CD4-positive, CD25-positive, alpha-beta regulatory T cell (primary cell): ENCODE data around the gene EMP2. TPM values are rescaled to one million over a fixed set of nuclear protein-coding genes. Genes with fewer than 3 reads are reported as not detected.

Source experiments
- ATAC-seq, 2 donors: fragments of 150-1000 bp; cut with Tn5 transposase; one replicate each; pipeline ENCODE4 v1.10.0; 2021; ENCODE audit warnings: low read depth in 2 of 2, moderate number of reproducible peaks in 2 of 2, moderate library complexity in 1 of 2
- DNase-seq, 3 donors: peaks; one replicate each; pipeline versions ENCODE4 v3.0.0 to v3.0.0-alpha.2; 2012 to 2022; ENCODE audit warnings: mixed read lengths in 1 of 3
- H3K27ac ChIP-seq: one replicate; pipeline ENCODE4 v1.7.0; 2013; ENCODE audit warnings: mild to moderate bottlenecking, low read length; ENCODE audit not compliant: insufficient read depth, poor library complexity, severe bottlenecking
- H3K27me3 ChIP-seq: one replicate; pipeline ENCODE4 v1.7.0; 2013; ENCODE audit warnings: low read length; ENCODE audit not compliant: control insufficient read depth, insufficient read depth
- H3K36me3 ChIP-seq: one replicate; pipeline ENCODE4 v1.7.0; 2013; ENCODE audit warnings: mild to moderate bottlenecking, low read length, moderate library complexity; ENCODE audit not compliant: control insufficient read depth, insufficient read depth
- H3K4me1 ChIP-seq: 2 replicates; pipeline ENCODE4 v1.7.0; 2013; ENCODE audit warnings: mild to moderate bottlenecking, low read length; ENCODE audit not compliant: insufficient read depth, control insufficient read depth, poor library complexity, severe bottlenecking
- H3K4me3 ChIP-seq: one replicate; pipeline ENCODE4 v1.7.0; 2013; ENCODE audit warnings: low read depth, mild to moderate bottlenecking, low read length, moderate library complexity
- H3K9me3 ChIP-seq, 2 experiments: 1 replicate in 1 of 2; 2 replicates in 1 of 2; pipeline ENCODE4 v1.7.0; 2013; ENCODE audit warnings: low read length in 2 of 2, mild to moderate bottlenecking in 1 of 2, moderate library complexity in 1 of 2; ENCODE audit not compliant: control insufficient read depth in 2 of 2
- H3K27ac Mint-ChIP-seq, 3 donors: one replicate each; pipeline ENCODE4 v1.8.0; 2020 to 2022; ENCODE audit warnings: mild to moderate bottlenecking in 3 of 3, mixed read lengths in 3 of 3, moderate library complexity in 2 of 3
- H3K27me3 Mint-ChIP-seq: one replicate; pipeline ENCODE4 v1.8.0; 2022; ENCODE audit warnings: mild to moderate bottlenecking, mixed read lengths
- H3K36me3 Mint-ChIP-seq: one replicate; pipeline ENCODE4 v1.8.0; 2020; ENCODE audit warnings: mixed read lengths
- H3K4me1 Mint-ChIP-seq, 4 donors: one replicate each; pipeline ENCODE4 v1.8.0; 2020 to 2022; ENCODE audit warnings: mixed read lengths in 4 of 4, mild to moderate bottlenecking in 1 of 4
- H3K4me3 Mint-ChIP-seq, 4 donors: one replicate each; pipeline ENCODE4 v1.8.0; 2020 to 2022; ENCODE audit warnings: mild to moderate bottlenecking in 4 of 4, mixed read lengths in 4 of 4, moderate library complexity in 3 of 4
- H3K9me3 Mint-ChIP-seq, 7 donors: one replicate each; pipeline ENCODE4 v1.8.0; 2020 to 2022; ENCODE audit warnings: mixed read lengths in 7 of 7, mild to moderate bottlenecking in 3 of 7, moderate library complexity in 2 of 7
- polyA plus RNA-seq, 4 donors: library from polyadenylated mRNA; unstranded; fragments of 300-500 nt; fragmentation: Illumina TruSeq; gene quantifications; one replicate each; pipeline ENCODE4 v1.2.3, GENCODE V29; 2021
- total RNA-seq: library from RNA; stranded (reverse); gene quantifications from one replicate; pipeline ENCODE4 v1.2.3, GENCODE V29; 2022

The EMP2 gene
- total and polyA plus RNA-seq, 5 donors from 2014 or later: not detected

GRCh38 chr16:10614685-10615084 lies 34.3 kb upstream of the EMP2 start:
- no peak for DNase-seq
- no peak overlapping the region for H3K4me3 ChIP-seq
- Mint-ChIP-seq H3K4me1 (peaks cover 0 to 2% (median 0%) of the 10 kb centered on the region in 4 donors), H3K27ac (no peak overlapping the region), H3K36me3 (no peaks in the 10 kb centered on the region), H3K27me3 (peaks cover 19% of the 10 kb centered on the region), H3K9me3 (no peaks in the 10 kb centered on the region), H3K4me3 (no peak overlapping the region)
- H3K27me3 ChIP-seq: peaks cover 3% of the 10 kb centered on the region
- H3K4me1 ChIP-seq: no peaks in the 10 kb centered on the region
- H3K36me3 ChIP-seq: no peaks in the 10 kb centered on the region
- H3K9me3 ChIP-seq: no peaks in the 10 kb centered on the region
- no peak overlapping the region for H3K27ac ChIP-seq
- ATAC-seq: no peak

DNA sequence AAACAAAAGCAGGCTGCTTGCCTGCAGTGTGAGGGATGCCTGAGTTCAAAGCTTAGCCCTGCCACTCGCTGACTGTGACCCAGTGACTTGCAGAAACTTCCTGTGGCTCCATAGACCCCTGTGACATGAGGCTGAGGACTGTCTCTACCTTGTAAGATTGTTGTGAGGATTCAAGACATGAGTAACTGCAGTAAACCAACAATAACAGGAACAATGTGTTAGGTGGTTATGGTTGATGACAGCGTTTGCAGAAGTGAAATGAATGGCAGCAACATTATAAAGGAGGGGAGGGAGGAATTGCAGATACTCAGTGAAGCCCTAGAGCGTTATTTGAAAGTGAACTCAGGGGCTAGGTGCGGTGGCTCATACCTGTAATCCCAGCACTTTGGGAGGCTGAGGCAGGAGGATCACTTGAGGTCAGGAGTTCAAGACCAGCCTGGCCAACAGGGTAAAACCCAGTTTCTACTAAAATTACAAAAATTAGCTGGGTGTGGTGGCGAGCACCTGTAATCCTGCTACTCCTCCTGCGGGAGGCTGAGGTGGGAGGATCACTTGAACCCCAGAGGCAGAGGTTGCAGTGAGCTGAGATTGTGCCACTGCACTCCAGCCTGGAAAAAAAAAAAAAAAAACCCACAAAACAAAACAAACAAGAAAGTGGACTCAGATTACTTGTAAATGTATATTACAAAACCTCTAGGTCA lies 33.5 kb upstream of the EMP2 start:
- Mint-ChIP-seq H3K27ac (no peak overlapping the region), H3K36me3 (no peaks in the 10 kb centered on the region), H3K9me3 (peaks cover 0 to 1% (median 0%) of the 10 kb centered on the region in 7 donors), H3K4me1 (peaks cover 0 to 2% (median 0%) of the 10 kb centered on the region in 4 donors), H3K27me3 (peaks cover 18% of the 10 kb centered on the region), H3K4me3 (no peak overlapping the region)
- Histone ChIP-seq H3K9me3 (no peaks in the 10 kb centered on the region), H3K4me1 (no peaks in the 10 kb centered on the region), H3K27me3 (peaks cover 3% of the 10 kb centered on the region), H3K27ac (no peak overlapping the region), H3K36me3 (no peaks in the 10 kb centered on the region), H3K4me3 (no peak overlapping the region)
- DNase-seq: no peak
- peak in 1 of 2 donors; percentile 14 for ATAC-seq

GRCh38 chr16:10612649-10613179 lies 32.3 kb upstream of the EMP2 start:
- peaks cover 11% of the 10 kb centered on the region for H3K27me3 Mint-ChIP-seq
- Histone ChIP-seq H3K27ac (no peak overlapping the region), H3K36me3 (no peaks in the 10 kb centered on the region), H3K4me1 (no peaks in the 10 kb centered on the region), H3K4me3 (no peak overlapping the region), H3K9me3 (no peaks in the 10 kb centered on the region), H3K27me3 (peaks cover 1% of the 10 kb centered on the region)
- H3K9me3 Mint-ChIP-seq: peaks cover 0 to 1% (median 0%) of the 10 kb centered on the region in 7 donors
- H3K4me3 Mint-ChIP-seq: no peak overlapping the region
- H3K27ac Mint-ChIP-seq: no peak overlapping the region
- DNase-seq: no peak
- no peaks in the 10 kb centered on the region for H3K36me3 Mint-ChIP-seq
- no peaks in the 10 kb centered on the region for H3K4me1 Mint-ChIP-seq
- ATAC-seq: no peak

- ATAC-seq: no peak
- H3K4me3 ChIP-seq: no peak overlapping the region
- H3K27me3 ChIP-seq: no peaks in the 10 kb centered on the region
- peaks cover 0 to 1% (median 0%) of the 10 kb centered on the region in 7 donors for H3K9me3 Mint-ChIP-seq
- H3K4me1 Mint-ChIP-seq: no peaks in the 10 kb centered on the region
- H3K4me1 ChIP-seq: no peaks in the 10 kb centered on the region
- no peak overlapping the region for H3K27ac ChIP-seq
- no peak overlapping the region for H3K4me3 Mint-ChIP-seq
- H3K9me3 ChIP-seq: no peaks in the 10 kb centered on the region
- no peak overlapping the region for H3K27ac Mint-ChIP-seq
- H3K36me3 ChIP-seq: no peaks in the 10 kb centered on the region
- no peaks in the 10 kb centered on the region for H3K36me3 Mint-ChIP-seq
- DNase-seq: no peak
- peaks cover 11% of the 10 kb centered on the region for H3K27me3 Mint-ChIP-seq
Measured at GRCh38 chr16:10611825-10612342, 31.5 kb upstream of the EMP2 start.

GRCh38 chr16:10610499-10611184 lies 30.2 kb upstream of the EMP2 start:
- no peak overlapping the region for H3K27ac ChIP-seq
- no peaks in the 10 kb centered on the region for H3K4me1 ChIP-seq
- Mint-ChIP-seq H3K4me3 (no peak overlapping the region), H3K27ac (no peak overlapping the region), H3K4me1 (no peaks in the 10 kb centered on the region), H3K36me3 (no peaks in the 10 kb centered on the region), H3K9me3 (peaks cover 0 to 1% (median 0%) of the 10 kb centered on the region in 7 donors), H3K27me3 (peaks cover 10% of the 10 kb centered on the region)
- H3K9me3 ChIP-seq: no peaks in the 10 kb centered on the region
- no peaks in the 10 kb centered on the region for H3K36me3 ChIP-seq
- ATAC-seq (no peak), DNase-seq (no peak)
- no peak overlapping the region for H3K4me3 ChIP-seq
- no peaks in the 10 kb centered on the region for H3K27me3 ChIP-seq

DNA sequence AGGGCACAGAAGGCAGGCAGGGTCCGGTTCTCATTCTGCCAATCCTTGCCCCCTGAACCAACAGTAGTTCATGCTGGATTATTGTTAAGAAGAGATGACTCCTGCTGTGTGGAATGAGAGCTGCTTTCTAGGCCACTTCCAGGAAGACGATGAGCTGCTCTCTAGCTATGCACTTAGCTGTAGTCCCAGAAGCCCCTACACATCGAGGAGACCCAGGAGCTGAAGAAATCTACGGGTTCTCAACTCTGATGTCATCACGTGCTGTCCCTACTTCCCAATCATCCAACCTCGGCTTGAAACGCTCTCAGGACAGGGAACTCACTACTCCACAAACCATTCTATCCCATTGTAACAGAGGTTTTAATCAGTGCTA lies 29.0 kb upstream of the EMP2 start:
- H3K9me3 Mint-ChIP-seq: peaks cover 0 to 1% (median 0%) of the 10 kb centered on the region in 7 donors
- no peak overlapping the region for H3K27ac ChIP-seq
- no peaks in the 10 kb centered on the region for H3K9me3 ChIP-seq
- peaks cover 9% of the 10 kb centered on the region for H3K27me3 Mint-ChIP-seq
- no peaks in the 10 kb centered on the region for H3K36me3 ChIP-seq
- no peaks in the 10 kb centered on the region for H3K27me3 ChIP-seq
- no peak overlapping the region for H3K4me3 ChIP-seq
- ATAC-seq: no peak
- H3K4me3 Mint-ChIP-seq: no peak overlapping the region
- H3K36me3 Mint-ChIP-seq: no peaks in the 10 kb centered on the region
- no peak overlapping the region for H3K27ac Mint-ChIP-seq
- H3K4me1 ChIP-seq: no peaks in the 10 kb centered on the region
- DNase-seq: no peak
- H3K4me1 Mint-ChIP-seq: no peaks in the 10 kb centered on the region

DNA sequence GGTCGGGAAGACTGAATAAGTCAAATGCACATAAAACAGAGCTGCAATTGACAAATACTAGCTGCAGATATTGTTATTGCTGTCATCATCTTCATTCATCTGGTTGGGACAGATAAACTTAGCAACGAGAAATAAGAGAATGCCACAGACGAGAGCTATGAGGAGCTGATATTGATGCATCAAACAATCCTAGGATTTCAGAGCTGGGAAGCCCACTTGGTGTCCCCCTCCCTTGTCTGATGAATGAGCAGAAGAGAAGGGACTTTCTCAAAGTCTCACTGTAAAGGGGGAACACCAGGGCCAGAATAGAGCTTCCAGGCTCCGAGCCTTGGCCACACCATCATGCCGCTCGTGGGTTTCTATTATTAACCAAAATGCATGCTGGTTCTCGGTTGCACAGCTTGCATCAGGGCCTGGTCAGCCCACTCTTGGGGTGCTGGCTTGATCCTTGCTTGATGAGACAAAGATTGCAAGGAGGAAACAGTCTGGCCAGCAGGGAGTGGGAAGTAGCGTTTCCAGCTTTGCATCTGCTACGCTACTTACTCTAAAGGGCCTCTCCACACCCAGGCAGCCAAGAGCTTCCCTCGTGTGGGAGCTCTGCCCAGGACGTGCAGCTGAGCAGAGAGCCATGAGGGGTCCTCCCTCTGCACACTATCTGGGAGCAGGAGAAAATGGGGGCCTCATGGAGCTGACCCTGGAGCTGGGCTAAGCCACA lies 28.4 kb upstream of the EMP2 start:
- no peak overlapping the region for H3K4me3 Mint-ChIP-seq
- H3K9me3 Mint-ChIP-seq: peaks cover 0 to 1% (median 0%) of the 10 kb centered on the region in 7 donors
- DNase-seq: no peak
- Histone ChIP-seq H3K27ac (no peak overlapping the region), H3K4me1 (no peaks in the 10 kb centered on the region), H3K27me3 (no peaks in the 10 kb centered on the region), H3K36me3 (no peaks in the 10 kb centered on the region), H3K9me3 (no peaks in the 10 kb centered on the region), H3K4me3 (no peak overlapping the region)
- ATAC-seq: no peak
- no peak overlapping the region for H3K27ac Mint-ChIP-seq
- H3K27me3 Mint-ChIP-seq: peaks cover 9% of the 10 kb centered on the region
- H3K36me3 Mint-ChIP-seq: no peaks in the 10 kb centered on the region
- H3K4me1 Mint-ChIP-seq: no peaks in the 10 kb centered on the region
